Sciatic nerve (tissue), 2 donors: ENCODE measurements around the gene PAM16. TPM values are rescaled to one million over a fixed set of nuclear protein-coding genes. Genes with fewer than 3 reads are reported as not detected.
A peak's percentile ranks its signal among the peaks of the same experiment; 100 is the strongest.

Experiments used
- ATAC-seq: fragments of 200-7000 bp; cut with Tn5 transposase; one replicate; pipeline ENCODE4 v1.9.1; 2020; ENCODE audit warnings: mild to moderate bottlenecking, moderate library complexity
- DNase-seq: peaks from one replicate; pipeline ENCODE4 v3.0.0-alpha.2; 2020; ENCODE audit warnings: low spot score
- intact Hi-C: fragments of 100-400 bp; cut with DNase I; formaldehyde crosslinking; loops from one replicate; pipeline ENCODE4 v1.14.2; 2022
- total RNA-seq: library from RNA; stranded (reverse); fragmentation: NEBNext Ultra II Directional; extraction: Animal tissue kit (Norgen Biotek cat#: 25700); gene quantifications from one replicate; pipeline ENCODE4 v1.2.1, GENCODE V29; 2021
- donor health status: DM: no; HTN: no; CAD: no.
- donor health status: DM: no; HTN: no; CAD: no.

The PAM16 gene
- total RNA-seq, 1 donor from 2014 or later, result 37.8 TPM

GRCh38 chr16:4385066-4385788 lies 34.1 kb upstream of the PAM16 start:
- DNase-seq (no peak), ATAC-seq (peak; percentile 1)
- intact Hi-C loops, result no loop called here

GRCh38 chr16:4384509-4384942 lies 33.4 kb upstream of the PAM16 start:
- DNase-seq, result peak; percentile 86
- peak; percentile 77 for ATAC-seq
- intact Hi-C loops, result no loop called here

GRCh38 chr16:4383591-4384444 lies 32.7 kb upstream of the PAM16 start:
- intact Hi-C loops, result no loop called here
- ATAC-seq, result no peak
- DNase-seq, result no peak

- DNase-seq, result no peak
- no peak for ATAC-seq
These were observed 31.8 kb upstream of the PAM16 start for GRCh38 chr16:4382795-4383357.

GRCh38 chr16:4381935-4382794 lies 31.0 kb upstream of the PAM16 start:
- ATAC-seq (no peak), DNase-seq (no peak)
- intact Hi-C loops, result no loop called here

More at GRCh38 chr16:4382795-4383357, 31.8 kb upstream of the PAM16 start:
- intact Hi-C loops, result no loop called here

- no peak for DNase-seq
- ATAC-seq, result no peak
- intact Hi-C loops, result no loop called here
These were observed 30.2 kb upstream of the PAM16 start for GRCh38 chr16:4381072-4381934.

GRCh38 chr16:4380119-4381063 lies 29.3 kb upstream of the PAM16 start:
- DNase-seq, result no peak
- intact Hi-C loops, result no loop called here
- no peak for ATAC-seq

- ATAC-seq, result no peak
- DNase-seq, result no peak
- intact Hi-C loops, result no loop called here
These were observed 28.0 kb upstream of the PAM16 start for GRCh38 chr16:4378999-4379690.

GRCh38 chr16:4378161-4378666 lies 27.1 kb upstream of the PAM16 start:
- ATAC-seq (no peak), DNase-seq (no peak)
- intact Hi-C loops, result no loop called here

GRCh38 chr16:4377573-4378154 lies 26.5 kb upstream of the PAM16 start:
- intact Hi-C loops, result no loop called here
- ATAC-seq (no peak), DNase-seq (no peak)

- DNase-seq (no peak), ATAC-seq (no peak)
- intact Hi-C loops, result no loop called here
These were observed 25.9 kb upstream of the PAM16 start for GRCh38 chr16:4376893-4377572.

GRCh38 chr16:4376126-4376892 lies 25.2 kb upstream of the PAM16 start:
- peak; percentile 75 for ATAC-seq
- intact Hi-C loops, result no loop called here
- peak; percentile 93 for DNase-seq

GRCh38 chr16:4375717-4376116 lies 24.6 kb upstream of the PAM16 start:
- intact Hi-C loops, result no loop called here
- no peak for DNase-seq

GRCh38 chr16:4373909-4374742 lies 23.0 kb upstream of the PAM16 start:
- ATAC-seq (peak; percentile 60), DNase-seq (peak; percentile 92)
- intact Hi-C loops, result no loop called here

More at GRCh38 chr16:4375717-4376116, 24.6 kb upstream of the PAM16 start:
- no peak for ATAC-seq
